Activated T-helper 9 cell treated with anti-CD3 and anti-CD28 coated beads, Interleukin-2, amount 50 U/mL, for 16 hours (primary cell): Measurements from ENCODE around the gene DDX3X.
"Not testable (repeated sequence)": the region's sequence is repeated elsewhere in the genome, so short reads cannot be mapped to it uniquely, and the experiment has no call there.

Experiments used
- DNase-seq: peaks from one replicate; pipeline ENCODE4 v3.0.0-alpha.2; 2020; ENCODE audit warnings: low read depth

DDX3X gene

DNA sequence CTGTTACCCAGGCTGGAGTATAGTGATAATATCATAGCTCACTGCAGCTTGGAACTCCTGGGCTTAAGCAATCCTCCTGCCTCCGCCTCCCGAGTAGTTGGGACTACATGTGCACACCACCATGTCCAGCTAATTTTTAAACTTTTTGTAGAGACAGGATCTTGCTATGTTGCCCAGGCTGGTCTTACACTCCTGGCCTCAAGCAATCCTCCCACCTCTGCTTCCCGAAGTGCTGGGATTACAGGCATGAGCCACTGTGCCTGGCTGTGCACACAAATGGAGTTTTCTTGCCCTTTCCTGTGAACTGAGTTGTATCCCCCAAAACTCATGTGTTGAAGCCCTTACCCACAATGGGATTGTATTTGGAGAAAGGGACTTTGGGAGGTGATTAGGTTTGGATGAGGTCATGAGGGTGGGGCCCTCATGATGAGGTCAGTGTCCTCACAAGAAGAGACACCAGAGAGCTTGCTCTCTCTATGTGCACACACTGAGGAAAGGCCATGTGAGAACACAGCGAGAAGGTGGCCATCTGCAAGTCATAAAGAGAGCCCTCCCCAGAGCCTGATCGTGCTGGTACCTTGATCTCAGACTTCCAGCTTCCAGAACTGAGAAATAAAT, 40.1 kb downstream of the DDX3X start:
- no peak for DNase-seq

DNA sequence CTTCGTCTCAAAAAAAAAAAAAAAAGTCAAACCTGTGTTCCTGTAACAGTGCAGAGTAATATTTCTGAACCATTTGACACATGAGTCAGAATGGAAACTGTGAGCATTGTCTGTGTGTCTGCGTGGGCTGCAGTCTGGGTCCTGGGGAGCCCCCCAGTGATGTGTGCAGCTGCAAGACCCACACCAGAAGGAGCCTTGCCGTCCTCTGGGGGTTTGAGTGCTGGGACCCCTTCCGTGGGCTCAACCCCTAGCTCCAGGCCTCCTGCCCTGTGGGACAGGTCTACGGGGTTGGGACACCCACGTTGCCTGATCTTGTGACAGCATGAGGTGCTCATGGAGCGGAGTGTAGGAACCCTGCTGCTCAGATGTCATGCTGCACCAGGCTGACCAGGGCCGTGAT, 43.7 kb downstream of the DDX3X start:
- peak; percentile 19 for DNase-seq

DNA sequence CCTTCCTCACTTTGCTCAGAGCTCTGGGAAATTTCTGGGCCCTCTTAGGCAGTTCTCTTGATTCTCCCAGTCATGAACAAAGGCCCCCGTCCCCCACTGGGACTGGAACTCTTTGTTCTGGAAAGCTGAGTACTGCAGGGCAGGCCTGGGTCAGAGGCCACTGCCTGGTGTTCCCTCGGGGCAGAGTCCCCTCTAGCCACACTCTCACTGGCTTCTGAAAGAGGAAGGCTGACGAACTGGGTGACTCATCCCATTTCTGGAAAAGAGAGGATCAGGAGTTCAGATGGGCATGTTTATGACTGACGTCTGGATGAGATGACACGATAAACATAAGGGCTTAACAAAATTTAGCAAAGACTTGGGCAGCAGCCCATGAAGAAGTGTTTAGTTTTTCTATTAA, 47.7 kb downstream of the DDX3X start:
- no peak for DNase-seq

DNA sequence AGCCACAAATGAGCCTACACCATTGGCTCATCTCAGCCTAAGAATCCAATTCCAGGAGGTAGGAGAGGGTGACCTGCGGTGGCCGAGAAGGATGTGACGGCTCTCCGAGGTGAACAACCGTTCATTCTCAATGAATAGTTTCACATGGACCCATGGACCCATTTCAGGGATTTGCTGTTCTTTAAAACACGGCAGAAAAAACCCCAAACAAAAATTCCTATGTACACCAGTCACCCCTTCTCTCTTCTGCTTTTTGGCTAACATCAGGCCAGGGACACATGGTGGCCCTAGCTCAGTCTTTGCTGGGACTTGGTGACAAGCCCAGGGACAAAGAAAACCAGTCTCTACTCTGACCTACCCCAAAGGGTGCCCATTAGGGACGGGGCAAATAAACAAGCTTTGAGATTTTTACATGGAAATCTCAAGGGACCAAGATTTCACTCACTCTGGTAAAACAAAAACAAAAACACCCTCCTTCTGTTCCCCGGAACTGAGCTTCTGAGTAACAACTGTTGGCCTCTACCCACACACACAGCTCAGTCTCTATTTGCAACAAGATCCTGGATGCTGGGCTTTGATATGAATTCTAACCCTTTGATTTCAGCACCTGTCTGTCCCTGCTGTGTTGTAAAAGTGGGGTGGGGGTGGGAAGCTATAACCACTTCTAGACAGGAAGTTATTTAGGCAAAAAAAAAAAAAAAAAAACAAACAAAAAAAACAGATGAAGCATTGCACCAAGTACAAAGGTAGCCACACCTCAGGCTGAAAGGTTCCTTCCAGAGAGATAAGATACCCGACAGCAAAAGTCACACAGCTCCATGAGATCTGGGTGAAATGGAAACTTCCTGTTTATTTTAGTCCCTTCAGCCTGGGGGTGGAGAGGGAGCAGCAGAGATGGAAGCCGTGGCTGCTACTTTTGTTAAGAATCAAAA, 49.0 kb downstream of the DDX3X start:
- no peak for DNase-seq

DNA sequence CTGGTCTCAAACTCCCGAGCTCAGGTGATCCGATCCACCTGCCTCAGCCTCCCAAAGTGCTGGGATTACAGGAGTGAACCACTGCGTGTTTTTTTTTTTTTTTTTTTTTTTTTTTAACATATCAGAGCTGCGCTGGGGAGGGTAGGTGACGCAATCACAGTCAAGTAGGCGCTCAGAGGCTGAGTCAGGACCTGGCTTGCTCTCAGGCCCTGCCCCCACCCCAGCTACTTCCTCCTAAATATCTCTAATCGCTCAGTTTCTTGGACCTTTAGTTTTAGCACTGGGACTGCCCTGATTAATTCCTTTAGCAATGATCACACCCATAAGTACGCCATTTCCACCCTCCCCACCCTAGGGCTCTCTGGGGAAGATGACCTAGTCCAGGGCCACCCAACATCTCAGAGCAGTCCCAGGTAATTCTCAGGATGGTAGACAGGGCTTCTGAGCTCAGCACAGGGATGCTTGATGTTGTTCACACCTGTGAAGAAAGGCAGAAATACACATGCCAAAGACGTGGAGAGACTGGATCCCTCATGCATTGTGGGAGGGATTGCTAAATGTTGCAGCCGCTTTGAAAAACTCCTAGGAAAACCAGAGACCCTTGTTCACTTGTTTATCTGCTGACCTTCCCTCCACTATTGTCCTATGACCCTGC, 50.2 kb downstream of the DDX3X start:
- DNase-seq: peak; percentile 41

DNA sequence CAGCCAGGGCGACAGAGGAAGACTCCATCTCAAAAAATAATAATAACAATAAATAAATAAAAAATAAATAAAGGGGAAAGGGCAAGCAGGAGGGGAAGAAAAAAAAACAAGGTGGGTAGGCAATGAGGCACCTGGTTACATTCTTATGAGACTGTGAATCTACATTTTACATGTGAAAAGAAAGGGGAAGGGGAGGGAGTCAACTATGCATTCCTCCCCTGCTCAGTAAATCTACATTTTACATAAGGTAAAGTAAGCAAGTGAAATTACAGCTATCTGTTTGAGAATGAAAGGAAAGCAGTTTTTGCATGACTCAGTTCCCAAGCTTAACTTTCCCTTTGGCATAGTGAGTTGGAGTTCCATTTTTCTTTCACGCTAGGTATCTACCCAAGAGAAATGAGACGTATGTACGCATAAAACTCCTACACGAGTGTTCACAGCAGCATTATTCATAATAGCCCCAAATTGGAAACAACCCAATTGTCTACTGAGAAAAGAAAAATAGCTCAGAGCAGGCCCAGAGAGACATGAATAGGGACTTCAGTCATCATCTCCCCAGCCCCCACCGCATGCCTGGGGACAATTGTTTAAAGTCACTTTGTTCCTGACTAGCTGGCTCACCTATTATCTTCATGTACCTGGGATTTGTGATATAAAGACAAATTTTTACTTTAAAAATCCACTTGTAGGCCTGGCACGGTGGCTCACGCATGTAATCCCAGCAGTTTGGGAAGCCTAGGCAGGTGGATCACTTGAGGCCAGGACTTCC, 52.4 kb downstream of the DDX3X start:
- no peak for DNase-seq

DNA sequence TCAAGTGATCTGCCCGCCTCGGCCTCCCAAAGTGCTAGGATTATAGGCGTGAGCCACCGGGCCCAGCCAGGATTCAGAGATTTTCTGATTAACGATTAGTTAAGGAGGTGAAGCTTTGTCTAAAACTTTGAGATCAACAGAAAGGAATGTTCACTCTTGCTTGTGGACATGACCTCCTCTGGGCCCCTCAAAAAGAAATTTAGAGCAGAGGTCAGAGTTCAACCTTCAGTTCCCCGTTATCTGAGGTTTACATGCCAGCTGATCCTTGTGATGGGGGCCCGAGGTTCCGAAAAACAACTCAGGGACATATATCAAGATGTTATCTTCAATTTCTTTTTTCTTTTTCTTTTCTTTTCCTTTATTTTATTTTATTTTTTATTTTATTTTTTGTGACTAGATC, 54.6 kb downstream of the DDX3X start:
- DNase-seq: no peak

DNA sequence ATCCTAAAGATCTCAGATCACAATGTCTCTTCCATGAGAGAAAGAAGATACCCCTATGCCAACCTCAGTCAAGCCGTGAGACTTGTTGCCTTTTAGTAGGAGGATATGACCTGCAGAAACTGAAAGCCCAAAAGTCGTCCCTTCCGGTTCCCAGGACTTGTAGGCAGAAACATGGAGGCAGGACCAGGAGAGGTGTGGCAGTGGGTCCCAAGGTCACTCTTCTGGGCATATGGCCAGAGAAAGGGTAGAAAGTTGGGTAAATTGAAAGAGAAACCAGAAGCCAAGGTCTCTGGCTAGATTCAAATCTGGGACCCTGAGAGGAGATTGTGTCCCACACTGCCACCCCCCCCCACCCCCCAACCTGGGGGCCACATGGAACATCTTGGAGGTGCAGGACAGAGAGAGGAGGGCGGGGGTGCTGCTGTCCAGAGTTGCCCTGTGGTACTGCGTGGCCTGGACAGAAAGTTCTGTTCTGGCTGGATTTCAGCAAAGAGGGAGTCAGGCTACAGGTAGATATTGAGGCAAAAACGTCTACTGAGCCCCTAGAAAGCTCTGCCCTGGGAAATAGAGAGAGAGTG, 55.4 kb downstream of the DDX3X start:
- DNase-seq: no peak

DNA sequence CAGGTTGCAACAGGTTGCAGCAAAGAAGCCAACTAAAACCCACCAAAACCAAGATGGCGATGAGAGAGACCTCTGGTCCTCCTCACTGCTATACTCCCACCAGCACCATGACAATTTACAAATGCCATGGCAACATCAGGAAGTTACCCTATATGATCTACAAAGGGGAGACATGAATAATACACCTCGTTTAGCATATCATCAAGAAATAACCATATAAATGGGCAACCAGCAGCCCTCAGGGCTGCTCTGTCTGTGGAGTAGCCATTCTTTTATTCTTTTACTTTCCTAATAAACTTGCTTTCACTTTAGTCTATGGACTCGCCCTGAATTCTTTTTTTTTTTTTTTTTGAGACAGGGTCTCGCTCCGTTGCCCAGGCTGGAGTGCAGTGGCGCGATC, 56.6 kb downstream of the DDX3X start:
- not testable (repeated sequence) for DNase-seq

DNA sequence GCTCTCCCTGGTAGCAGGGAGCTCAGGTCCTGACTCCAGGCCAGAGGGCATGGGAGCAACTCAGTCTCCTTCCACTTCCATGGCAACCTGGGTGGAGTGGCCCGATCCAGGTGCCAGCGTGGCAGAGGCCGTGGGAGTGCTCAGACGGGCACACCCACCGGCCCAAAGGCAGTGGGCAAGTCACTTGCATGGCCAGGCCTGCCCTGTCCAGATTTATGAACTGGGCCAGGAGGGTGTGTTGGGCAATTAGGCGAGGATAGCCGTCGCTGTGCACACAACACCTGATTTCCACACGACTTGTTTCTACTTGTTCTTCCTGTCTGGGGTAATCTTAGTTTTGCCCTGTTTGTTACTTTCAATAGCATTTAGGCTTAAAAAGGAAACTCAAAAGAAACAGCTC, 57.6 kb downstream of the DDX3X start:
- no peak for DNase-seq

DNA sequence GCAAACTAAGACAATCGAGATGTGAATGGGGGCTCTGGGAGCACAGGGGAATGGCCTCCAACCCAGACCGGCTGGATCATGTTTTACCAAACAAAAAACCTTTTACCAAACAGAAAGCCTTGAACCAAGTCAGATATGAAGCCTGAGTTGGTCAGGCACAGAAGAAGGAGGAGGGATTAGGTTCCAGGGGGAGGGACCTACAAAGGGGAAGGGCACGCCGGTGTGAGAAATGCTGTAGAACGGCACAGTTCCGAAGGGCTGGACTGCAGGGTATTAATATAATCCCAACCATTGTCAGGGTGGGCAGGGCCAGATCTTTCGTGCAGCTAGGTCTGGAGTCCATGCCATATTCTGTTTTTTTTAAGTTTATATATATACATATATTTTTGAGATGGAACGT, 60.3 kb downstream of the DDX3X start:
- DNase-seq: no peak

DNA sequence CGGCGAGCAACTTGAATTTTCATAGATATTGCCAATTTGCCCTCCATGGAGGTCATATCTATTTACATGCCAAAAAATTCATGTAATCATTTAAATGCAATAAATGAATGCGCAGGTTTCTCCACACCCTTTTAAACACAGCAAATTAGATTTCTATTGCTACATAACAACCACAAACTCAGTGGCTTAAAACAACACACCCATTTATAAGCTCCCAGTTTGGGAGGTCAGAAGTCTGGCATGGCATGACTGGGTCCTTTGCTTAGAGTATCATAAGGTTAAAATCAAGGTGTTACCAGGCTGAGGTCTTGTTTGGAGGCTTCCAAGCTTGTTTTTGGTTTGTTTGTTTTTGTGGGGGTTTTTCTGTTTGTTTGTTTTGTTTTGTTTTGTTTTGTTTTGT, 63.3 kb downstream of the DDX3X start:
- DNase-seq: no peak

DNA sequence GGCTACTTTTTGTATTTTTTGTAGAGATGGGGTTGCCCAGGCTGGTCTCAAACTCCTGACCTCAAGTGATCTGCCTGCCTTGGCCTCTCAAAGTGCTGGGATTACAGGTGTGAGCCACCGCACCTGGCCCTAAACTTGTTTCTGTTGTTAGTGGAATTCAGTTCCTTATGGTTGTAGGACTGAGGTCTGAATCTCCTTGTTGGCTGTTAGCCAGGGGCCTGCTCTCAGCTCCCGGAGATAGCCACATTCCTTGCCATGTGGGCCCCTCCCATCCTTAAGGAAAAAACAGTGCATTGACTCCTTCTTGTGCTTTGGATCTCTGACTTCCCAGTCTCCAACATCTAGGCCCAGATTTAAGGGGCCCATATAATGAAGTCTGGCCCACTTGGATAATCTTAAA, 63.8 kb downstream of the DDX3X start:
- DNase-seq: no peak

DNA sequence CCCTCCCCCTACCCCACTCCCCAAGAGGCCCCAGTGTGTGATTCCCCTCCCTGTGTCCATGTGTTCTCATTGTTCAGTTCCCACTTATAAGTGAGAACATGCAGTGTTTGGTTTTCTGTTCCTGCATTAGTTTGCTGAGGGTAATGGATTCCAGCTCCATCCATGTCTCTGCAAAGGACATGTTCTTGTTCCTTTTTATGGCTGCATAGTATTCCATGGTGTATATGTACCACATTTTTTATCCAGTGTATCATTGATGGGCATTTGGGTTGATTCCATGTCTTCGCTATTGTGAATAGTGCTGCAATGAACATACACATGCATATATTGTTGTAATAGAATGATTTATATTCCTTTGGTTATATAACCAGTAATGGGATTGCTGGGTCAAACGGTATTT, 68.6 kb downstream of the DDX3X start:
- DNase-seq: not testable (repeated sequence)

DNA sequence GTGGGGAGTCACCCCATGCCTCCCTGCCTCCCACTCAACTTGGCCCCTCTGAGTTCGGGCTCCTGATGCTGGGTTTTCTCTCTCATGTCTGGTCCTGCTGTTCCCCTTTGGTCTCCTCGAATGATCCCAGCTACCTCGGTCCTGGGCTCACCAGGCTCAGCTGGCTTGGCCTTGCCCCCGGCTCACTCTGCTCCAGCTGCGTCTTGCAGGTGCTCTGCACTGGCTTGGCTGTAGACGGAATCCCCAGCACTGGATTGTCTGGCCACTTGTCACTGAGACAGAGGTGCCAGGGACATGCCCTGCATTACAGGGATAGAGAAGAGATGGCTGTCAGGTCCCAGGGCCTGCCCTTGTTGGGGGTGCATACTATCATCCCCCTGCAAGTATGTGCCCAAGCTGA, 71.6 kb downstream of the DDX3X start:
- no peak for DNase-seq

DNA sequence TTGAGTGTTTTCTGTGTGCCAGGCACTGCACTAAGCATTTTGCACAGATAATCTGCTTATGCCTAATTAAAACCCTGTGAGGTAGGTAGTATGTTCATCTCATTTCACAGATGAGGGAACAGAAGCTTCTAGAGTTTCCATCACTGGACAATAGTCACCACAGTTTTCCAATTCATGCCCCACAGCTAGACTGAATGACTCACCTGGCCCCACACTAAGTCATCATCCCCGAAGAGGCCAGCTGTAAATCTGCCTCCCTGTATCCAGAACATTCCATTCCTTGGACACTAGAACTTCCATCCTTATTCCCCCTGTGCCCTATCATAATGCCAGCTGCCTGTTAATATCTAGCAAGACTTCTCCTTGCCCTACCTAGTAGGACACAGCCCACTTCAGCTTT, 72.2 kb downstream of the DDX3X start:
- no peak for DNase-seq

DNA sequence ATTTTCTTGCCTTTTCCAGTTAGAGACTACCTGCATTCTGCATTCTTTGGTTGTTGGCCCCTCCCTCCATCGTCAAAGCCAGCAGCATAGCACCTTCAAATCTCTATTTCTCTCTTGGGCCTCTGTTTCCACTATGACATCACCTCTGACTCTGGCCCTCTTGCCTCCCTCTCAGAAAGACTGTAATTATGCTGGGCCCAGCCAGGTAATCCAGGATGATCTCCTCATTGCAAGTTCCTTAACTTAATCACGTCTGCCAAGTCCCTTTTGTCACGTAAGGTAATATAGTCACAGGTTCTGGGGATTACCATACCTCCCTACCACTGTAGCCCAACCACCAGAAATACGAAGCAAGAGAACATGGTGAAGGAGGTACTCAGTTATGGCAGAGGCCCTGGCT, 73.9 kb downstream of the DDX3X start:
- DNase-seq: no peak

DNA sequence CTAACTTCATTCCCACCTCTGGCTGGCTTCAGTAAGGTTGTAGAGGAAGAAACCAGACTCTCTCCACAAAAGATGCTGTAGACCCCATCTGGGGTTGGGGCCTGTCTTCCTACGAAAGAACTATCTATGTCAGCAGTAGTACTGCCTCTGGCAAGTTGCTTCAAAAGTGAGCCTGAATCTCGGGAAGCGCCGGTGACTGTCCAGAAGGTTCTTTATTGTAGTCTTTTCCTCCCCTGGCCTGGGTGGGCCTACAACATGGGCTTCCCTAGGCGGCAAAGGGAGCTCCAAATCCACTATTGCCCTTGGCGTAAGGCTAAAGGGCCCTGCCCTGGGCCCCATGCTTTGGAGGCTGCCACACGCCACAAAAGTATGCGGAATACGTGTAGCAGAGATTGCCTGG, 74.6 kb downstream of the DDX3X start:
- DNase-seq: no peak

DNA sequence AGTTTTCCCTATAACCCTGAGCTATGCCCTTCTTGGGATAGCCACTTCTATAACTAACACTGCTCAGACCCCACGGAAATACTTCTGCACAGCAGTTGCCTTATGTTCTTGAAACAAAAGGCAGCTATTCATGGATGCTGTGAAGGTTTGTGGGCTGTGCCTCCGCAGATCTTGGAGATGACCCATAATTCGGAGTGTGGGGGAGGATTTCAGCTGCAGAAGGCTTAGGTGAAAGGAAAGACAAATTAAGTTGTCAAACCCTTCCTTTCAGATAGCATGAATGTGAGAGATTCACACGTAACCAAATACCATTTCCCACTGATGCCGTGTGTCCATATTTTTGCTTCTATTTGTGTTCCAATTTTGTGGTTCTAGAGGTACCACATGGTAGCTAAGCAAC, 75.0 kb downstream of the DDX3X start:
- no peak for DNase-seq

DNA sequence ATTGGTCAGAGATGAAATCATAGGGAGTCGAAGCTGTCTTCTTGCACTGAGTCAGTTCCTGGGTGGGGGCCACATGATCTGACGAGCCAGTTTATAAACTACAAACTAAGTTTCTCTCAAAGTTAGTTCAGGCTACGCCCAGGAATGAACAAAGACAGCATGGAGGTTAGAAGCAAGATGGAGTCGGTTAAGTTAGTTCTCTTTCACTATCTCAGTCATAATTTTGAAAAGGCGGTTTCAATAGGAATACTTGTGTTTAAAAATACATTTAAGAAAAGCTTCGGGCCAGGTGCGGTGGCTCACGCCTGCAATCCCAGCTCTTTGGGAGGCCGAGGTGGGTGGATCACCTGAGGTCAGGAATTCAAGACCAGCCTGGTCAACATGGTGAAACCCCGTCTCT, 77.3 kb downstream of the DDX3X start:
- not testable (repeated sequence) for DNase-seq

DNA sequence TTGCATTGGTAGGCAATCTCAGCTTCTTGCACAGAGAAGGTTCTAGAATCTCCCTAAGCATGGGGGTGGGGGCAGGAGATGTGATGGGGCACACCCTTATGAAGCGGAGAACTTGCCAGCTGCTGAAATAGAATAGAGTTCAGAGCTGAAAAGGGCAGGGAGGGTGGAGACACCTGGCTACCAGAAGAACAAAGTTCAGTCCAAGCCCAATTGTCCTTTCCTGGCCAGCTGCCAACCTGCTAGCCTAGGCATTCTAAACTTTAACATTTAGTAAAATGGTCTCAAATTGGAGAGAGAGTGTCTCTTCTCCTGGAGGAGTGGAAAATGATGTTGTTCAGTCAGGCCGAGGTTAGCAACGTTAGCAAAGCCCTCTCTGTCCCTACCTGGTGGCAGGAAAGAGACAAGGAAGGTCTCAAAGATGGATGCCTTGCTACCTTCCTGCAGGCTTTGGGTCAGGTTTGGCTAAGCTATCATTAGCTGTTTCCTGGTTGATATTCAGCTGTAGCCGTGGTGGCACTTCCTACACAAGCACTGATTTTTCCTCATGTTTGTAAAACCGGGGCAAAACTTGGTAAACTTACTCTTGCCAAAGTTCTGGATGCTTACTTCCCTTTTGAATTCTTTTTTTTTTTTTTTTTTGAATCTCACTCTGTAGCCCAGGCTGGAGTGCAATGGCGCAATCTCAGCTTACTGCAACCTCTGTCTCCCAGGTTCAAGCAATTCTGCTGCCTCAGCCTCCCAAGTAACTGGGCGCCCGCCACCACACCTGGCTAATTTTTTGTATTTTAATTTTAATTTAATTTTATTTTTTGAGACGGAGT, 78.5 kb downstream of the DDX3X start:
- no peak for DNase-seq
